OCI-LY7 (cell line): ENCODE data around the gene GRID1. TPM values are rescaled to one million over a fixed set of nuclear protein-coding genes. Genes with fewer than 3 reads are reported as not detected.

Experiments used
- BruUV-seq: library from RNA; stranded (reverse); fragments of 400-500 nt; replicated peaks from 2 replicates; lab custom pipeline; 2021; lab: Mats Ljungman, UMichigan
- CTCF ChIA-PET: fragments of 300-600 bp; sonication (Branson Sonifier 250); formaldehyde crosslinking; loops from one replicate; lab custom pipeline; 2022; ENCODE audit warnings: antibody characterized with exemption; ENCODE audit not compliant: unreplicated experiment; lab: Charles Lee
- POLR2A ChIA-PET: fragments of 300-600 bp; sonication (Branson Sonifier 250); formaldehyde crosslinking; loops from one replicate; lab custom pipeline; 2022; ENCODE audit warnings: antibody characterized with exemption; lab: Charles Lee
- DNase-seq: peaks from one replicate; pipeline ENCODE4 v3.0.0-alpha.2; 2015; ENCODE audit warnings: low spot score
- H2AFZ ChIP-seq: fragments of 200-600 bp; sonication (generic), shearing (Covaris generic); 2 replicates; pipeline ENCODE4 v1.6.1; 2014; ENCODE audit warnings: mild to moderate bottlenecking, antibody characterized with exemption, low read length, moderate library complexity
- H3K27ac ChIP-seq: fragments of 200-600 bp; sonication (generic); 2 replicates; pipeline ENCODE4 v1.5.1; 2014; ENCODE audit warnings: mixed run types, low read depth, mild to moderate bottlenecking, moderate library complexity, low read length, inconsistent platforms; ENCODE audit not compliant: poor library complexity, severe bottlenecking
- H3K36me3 ChIP-seq: fragments of 200-600 bp; sonication (generic); 2 replicates; pipeline ENCODE4 v1.6.1; 2014; ENCODE audit warnings: mild to moderate bottlenecking, antibody characterized with exemption, low read length, moderate library complexity, mixed read lengths; ENCODE audit not compliant: insufficient read depth
- H3K4me1 ChIP-seq: fragments of 200-600 bp; sonication (generic); 2 replicates; pipeline ENCODE4 v1.5.1; 2014; ENCODE audit warnings: mild to moderate bottlenecking, low read length; ENCODE audit not compliant: insufficient read depth, poor library complexity, severe bottlenecking
- H3K4me2 ChIP-seq: fragments of 200-600 bp; sonication (generic); 2 replicates; pipeline ENCODE4 v1.6.1; 2014; ENCODE audit warnings: mild to moderate bottlenecking, low read length
- H3K4me3 ChIP-seq: fragments of 200-600 bp; sonication (generic); 2 replicates; pipeline ENCODE4 v1.5.1; 2014; ENCODE audit warnings: mild to moderate bottlenecking, low read depth, low read length; ENCODE audit not compliant: poor library complexity, severe bottlenecking
- H3K79me2 ChIP-seq: fragments of 200-600 bp; sonication (generic); 2 replicates; pipeline ENCODE4 v1.6.1; 2016; ENCODE audit warnings: low read depth, mild to moderate bottlenecking, low read length, moderate library complexity, mixed read lengths; ENCODE audit not compliant: insufficient read depth
- H3K9me2 ChIP-seq: fragments of 200-600 bp; sonication (generic); 2 replicates; pipeline ENCODE4 v1.6.1; 2016; ENCODE audit warnings: mild to moderate bottlenecking, low read length, mixed read lengths; ENCODE audit not compliant: insufficient read depth
- H3K9me3 ChIP-seq: fragments of 200-600 bp; sonication (generic); 2 replicates; pipeline ENCODE4 v1.6.1; 2014; ENCODE audit warnings: mild to moderate bottlenecking, mixed run types, low read length, mixed read lengths
- H4K20me1 ChIP-seq: fragments of 200-600 bp; sonication (generic); 2 replicates; pipeline ENCODE4 v1.6.1; 2014; ENCODE audit warnings: mild to moderate bottlenecking, antibody characterized with exemption, low read length, moderate library complexity, mixed read lengths; ENCODE audit not compliant: insufficient read depth
- CTCF ChIP-seq: fragments of 200-600 bp; sonication (generic); conservative IDR thresholded peaks from 2 replicates; pipeline ENCODE4 v1.5.1; 2014; ENCODE audit warnings: mild to moderate bottlenecking, antibody characterized with exemption, low read length, moderate library complexity, mixed read lengths
- EZH2phosphoT487 ChIP-seq: fragments of 200-600 bp; sonication (generic); IDR thresholded peaks from 2 replicates; pipeline ENCODE4 v1.6.1; 2018; ENCODE audit warnings: low read depth, borderline replicate concordance, mild to moderate bottlenecking, mixed run types, antibody characterized with exemption, low read length, moderate library complexity, mixed read lengths
- intact Hi-C: fragments of 100-400 bp; cut with micrococcal nuclease; formaldehyde crosslinking; loops from one replicate; pipeline ENCODE4 v1.10.0; 2022; ENCODE audit not compliant: unreplicated experiment
- total RNA-seq, 2 experiments: library from RNA; depleted of rRNA in 1 of 2; stranded (reverse); fragments of >200 nt in 1 of 2; shearing (Covaris generic) in 1 of 2; gene quantifications; 2 replicates each; pipeline ENCODE4 v1.2.3, GENCODE V29; 2014 to 2022

Gene GRID1
- total RNA-seq, 2 experiments from 2014 or later: 1.6 to 3.7 TPM

DNA sequence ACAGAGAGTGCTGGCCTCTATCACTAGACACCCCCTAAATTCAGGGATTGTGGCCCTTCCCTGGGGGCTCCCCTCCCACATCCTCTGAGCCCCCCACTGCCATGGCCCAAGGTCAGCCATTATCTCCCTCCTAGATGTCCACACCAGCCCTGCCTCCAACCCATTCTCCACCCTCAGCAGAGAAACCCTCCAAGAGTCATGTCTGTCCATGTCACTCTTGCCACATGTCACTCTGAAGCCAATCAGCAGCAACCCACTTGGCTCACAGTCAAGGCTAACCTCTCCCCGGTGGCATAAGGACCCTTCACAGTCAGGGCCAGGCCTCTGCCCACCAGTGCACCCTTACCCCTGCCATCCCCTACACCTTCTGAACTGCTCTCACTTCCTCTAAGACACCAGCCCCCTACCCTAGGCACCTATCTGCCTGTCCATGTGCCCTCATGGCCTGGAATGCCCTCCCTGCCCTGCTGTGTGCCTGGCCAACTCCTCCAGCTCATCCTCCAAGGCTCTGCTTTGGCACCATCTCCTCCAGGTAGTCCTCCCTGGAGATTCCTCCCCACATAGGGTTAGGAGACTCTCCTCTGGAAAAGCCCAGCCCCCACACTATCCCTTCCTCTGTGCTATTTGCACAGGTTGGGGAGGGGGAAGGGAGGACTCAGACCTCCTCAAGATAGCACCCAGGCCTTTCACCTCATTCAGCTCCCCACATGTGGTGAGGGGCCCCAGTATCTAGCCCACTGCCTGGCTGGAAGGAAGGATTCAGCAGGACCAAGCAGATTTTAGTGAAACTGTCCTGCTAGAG is 83.7 kb downstream of the GRID1 start:
- Histone ChIP-seq H3K36me3 (no peaks in the 10 kb centered on the region), H3K27ac (no peak overlapping the region), H4K20me1 (no peaks in the 10 kb centered on the region), H3K4me2 (no peak overlapping the region), H3K9me2 (no peaks in the 10 kb centered on the region), H2AFZ (no peak overlapping the region), H3K79me2 (no peaks in the 10 kb centered on the region), H3K4me1 (peaks cover under 1% of the 10 kb centered on the region), H3K4me3 (no peak overlapping the region), H3K9me3 (0 out of 2 replicates have a peak, but pooled peaks cover 4% of the 10 kb centered on the region)
- intact Hi-C loops: no loop called here
- DNase-seq: no peak
- no peak for TF ChIP-seq CTCF
- TF ChIP-seq EZH2phosphoT487: no peak
- BruUV-seq: no TSS peak
- CTCF ChIA-PET: no interaction called here
- POLR2A ChIA-PET: no interaction called here

DNA sequence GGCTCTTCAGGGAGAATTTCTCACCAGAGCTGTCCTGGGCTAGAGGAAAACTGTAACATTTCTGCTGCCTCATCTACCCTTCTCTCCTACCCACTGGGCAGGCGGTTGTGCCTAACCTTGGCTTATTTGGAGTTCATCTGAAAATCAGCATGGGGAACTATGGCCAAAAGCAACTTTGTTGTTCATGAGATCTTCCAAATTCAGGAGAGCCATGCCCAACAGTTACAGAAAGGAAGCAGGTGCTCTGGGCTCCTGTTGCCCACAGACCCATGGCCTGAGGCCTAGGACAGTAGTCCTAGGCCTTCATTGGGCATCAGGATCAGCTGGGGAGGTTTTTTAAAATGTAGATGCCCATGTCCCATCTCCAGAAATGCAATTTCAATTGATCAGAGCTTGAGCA is 85.2 kb downstream of the GRID1 start:
- ChIA-PET POLR2A (no interaction called here), CTCF (no interaction called here)
- no peaks in the 10 kb centered on the region for H3K9me2 ChIP-seq
- DNase-seq: no peak
- H3K4me1 ChIP-seq: no peaks in the 10 kb centered on the region
- 0 out of 2 replicates have a peak, but pooled peaks cover 4% of the 10 kb centered on the region for H3K9me3 ChIP-seq
- no peak overlapping the region for H3K4me2 ChIP-seq
- no TSS peak for BruUV-seq
- H3K79me2 ChIP-seq: no peaks in the 10 kb centered on the region
- no peak overlapping the region for H3K27ac ChIP-seq
- H4K20me1 ChIP-seq: no peaks in the 10 kb centered on the region
- H3K36me3 ChIP-seq: no peaks in the 10 kb centered on the region
- TF ChIP-seq EZH2phosphoT487: no peak
- TF ChIP-seq CTCF: no peak
- no peak overlapping the region for H3K4me3 ChIP-seq
- intact Hi-C loops: no loop called here
- H2AFZ ChIP-seq: no peak overlapping the region

GRCh38 chr10:86269332-86269731 is 97.3 kb downstream of the GRID1 start:
- H3K4me2 ChIP-seq: no peak overlapping the region
- ChIA-PET CTCF (no interaction called here), POLR2A (interaction anchor here (0.6 kb wide), 1 partner anchor 625 kb away, joined by 4 read pairs; no protein-coding TSS in a partner anchor)
- no peak overlapping the region for H2AFZ ChIP-seq
- H3K4me3 ChIP-seq: no peak overlapping the region
- BruUV-seq: no TSS peak
- TF ChIP-seq EZH2phosphoT487 (no peak), CTCF (no peak)
- H3K27ac ChIP-seq: no peak overlapping the region
- H4K20me1 ChIP-seq: no peaks in the 10 kb centered on the region
- no peaks in the 10 kb centered on the region for H3K9me2 ChIP-seq
- no peaks in the 10 kb centered on the region for H3K9me3 ChIP-seq
- intact Hi-C loops: no loop called here
- no peaks in the 10 kb centered on the region for H3K36me3 ChIP-seq
- no peak for DNase-seq
- no peaks in the 10 kb centered on the region for H3K79me2 ChIP-seq
- no peaks in the 10 kb centered on the region for H3K4me1 ChIP-seq
